ENCODE measurements around the gene TLE1.
"Not testable (repeated sequence)": the region's sequence is repeated elsewhere in the genome, so short reads cannot be mapped to it uniquely, and the experiment has no call there.

Gene TLE1

DNA sequence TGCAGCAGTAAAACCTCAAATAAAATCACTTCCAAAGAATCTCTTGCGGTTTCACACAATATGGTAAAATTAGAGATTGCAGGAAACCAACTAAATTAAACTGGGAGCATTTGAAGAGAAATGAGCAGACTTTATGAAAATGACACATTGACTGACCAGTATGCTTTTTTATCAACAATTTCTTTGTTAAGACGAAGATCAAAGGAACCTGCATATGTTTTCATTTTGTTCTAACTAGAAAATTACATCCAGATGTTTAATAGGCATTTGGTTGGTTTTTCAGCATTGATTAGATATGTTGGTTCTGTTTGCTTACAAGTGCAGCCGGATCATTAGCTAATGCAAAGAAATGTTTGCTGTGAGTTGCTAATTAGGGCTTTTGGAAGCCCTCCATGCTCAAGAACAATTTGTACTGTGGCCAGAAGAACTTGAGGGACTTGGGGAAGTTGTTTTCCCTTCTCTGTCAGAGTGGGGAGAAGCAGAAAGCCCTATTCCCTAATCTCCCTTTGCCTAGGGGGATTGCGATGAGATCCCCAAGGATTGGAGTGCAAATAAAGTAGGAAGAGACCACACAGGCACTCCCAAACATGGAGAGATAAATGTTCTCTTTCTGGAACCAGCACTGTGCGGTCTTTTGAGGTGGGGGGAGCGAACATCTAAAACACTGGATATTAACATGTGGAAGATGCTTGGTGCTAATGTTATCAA, 4.5 kb upstream of the TLE1 start:
- no peak for TF ChIP-seq POLR2A (IDR thresholded peaks at IDR 0.05; ENCODE audit: low read length)
- TF ChIP-seq GATA1 (IDR thresholded peaks at IDR 0.05; ENCODE audit: low read depth, low read length), result no peak
- no peak for DNase-seq

- no peak for TF ChIP-seq POLR2A (IDR thresholded peaks at IDR 0.05; ENCODE audit: low read length)
- no peak for TF ChIP-seq GATA1 (IDR thresholded peaks at IDR 0.05; ENCODE audit: low read depth, low read length)
- DNase-seq, result peak; percentile 45 to 53
Observed at GRCh38 chr9:81690251-81690851, 1.0 kb upstream of the TLE1 start.

DNA sequence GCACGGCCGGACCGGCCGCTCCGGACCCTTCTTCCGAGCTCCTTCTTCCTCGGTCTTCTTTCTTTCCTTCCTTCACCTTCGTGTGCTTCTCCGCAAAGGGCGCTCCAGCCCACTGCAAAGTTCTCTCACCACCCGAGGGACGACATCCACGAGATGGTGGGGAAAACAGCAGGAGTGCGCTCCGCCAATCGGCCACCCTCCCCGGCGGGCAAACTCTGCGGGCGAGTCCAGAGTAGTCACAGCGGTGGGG, 329 bp downstream of the TLE1 start:
- DNase-seq, result not testable (repeated sequence)

- DNase-seq, result peak; percentile 64 to 78
Observed at GRCh38 chr9:81688262-81689092, 870 bp downstream of the TLE1 start.

DNA sequence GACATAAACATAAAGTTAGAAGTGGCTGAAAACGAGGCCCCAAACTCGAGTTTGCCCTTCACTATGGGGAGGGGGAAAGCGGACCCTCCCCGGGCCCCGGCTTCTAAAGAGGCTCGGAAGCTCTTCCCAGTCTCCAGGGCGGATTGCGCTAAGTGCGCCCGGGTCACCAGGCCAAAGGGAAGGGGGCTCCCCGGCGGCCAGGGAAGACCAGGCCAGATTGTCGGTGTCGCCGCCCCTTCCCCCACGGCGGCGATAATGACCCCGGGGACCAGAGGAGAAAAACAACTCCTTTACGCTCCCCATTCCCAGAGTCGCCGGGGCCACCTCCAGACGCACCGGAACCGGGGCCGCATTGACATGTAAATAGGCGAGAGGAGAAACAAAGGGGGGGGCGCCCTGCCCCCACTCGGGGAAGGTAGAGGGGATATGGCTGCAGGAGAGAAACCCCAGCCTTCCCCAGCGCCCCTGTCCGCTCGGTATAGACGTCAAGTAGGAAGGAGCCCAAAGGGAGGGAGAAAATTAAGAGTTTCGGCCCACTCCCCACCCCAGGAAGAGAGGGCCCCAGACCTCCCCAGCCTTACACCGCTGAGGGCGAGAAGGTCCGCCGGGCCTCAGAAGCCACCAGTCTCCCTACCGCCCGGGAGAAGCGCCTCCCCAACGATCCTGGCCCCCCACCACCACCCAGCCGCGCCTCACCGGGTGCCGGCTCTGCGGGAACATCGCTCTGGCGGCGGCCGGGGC, 1.7 kb downstream of the TLE1 start:
- TF ChIP-seq POLR2A (IDR thresholded peaks at IDR 0.05; ENCODE audit: low read length), result no peak
- TF ChIP-seq GATA1 (IDR thresholded peaks at IDR 0.05; ENCODE audit: low read depth, low read length), result no peak
- peak; percentile 59 to 62 for DNase-seq

DNA sequence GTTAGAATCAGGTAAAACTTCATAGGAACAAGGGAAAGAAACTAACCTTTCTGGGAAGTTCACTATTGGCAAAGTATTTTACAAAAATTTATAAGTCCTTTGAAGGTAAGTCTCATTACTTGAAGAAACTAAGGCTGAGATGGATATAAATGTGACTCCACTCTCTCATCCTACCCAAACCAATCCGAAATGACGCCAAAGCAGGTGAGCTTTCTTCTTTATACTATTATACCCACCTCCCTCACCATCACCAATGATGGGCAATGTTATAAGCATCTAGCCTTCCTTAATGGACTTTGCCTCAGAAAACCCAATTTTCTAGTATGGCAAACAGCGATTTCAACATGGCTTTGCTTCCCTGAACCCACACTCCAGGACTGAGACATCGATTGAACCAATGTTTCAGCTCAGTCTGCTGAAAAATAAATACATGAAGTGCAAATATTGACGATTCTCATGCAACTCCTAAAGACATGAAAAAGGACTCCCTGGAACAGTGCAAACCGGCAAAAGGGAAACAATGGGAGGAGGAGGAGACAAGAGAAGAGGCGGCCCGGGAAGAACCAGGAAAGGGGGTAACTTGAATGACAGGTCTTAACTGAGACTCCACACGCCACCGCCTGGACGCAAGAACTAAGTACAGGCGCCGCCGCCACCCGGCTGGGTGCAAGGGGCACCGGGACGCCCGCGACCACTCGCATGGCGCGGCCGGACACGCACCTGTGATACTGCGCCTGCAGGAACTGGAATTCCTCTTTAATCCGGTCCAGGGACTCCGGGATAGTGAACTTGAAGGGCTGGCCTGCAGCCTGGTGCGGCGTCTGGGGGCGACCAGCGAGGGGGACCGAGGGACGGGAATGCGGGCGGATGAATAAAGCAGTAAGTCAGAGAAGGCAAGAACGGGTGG, 2.5 kb downstream of the TLE1 start:
- TF ChIP-seq GATA1 (IDR thresholded peaks at IDR 0.05; ENCODE audit: low read depth, low read length) (no peak), POLR2A (IDR thresholded peaks at IDR 0.05; ENCODE audit: low read length) (no peak)
- DNase-seq, result peak; percentile 72 to 79

DNA sequence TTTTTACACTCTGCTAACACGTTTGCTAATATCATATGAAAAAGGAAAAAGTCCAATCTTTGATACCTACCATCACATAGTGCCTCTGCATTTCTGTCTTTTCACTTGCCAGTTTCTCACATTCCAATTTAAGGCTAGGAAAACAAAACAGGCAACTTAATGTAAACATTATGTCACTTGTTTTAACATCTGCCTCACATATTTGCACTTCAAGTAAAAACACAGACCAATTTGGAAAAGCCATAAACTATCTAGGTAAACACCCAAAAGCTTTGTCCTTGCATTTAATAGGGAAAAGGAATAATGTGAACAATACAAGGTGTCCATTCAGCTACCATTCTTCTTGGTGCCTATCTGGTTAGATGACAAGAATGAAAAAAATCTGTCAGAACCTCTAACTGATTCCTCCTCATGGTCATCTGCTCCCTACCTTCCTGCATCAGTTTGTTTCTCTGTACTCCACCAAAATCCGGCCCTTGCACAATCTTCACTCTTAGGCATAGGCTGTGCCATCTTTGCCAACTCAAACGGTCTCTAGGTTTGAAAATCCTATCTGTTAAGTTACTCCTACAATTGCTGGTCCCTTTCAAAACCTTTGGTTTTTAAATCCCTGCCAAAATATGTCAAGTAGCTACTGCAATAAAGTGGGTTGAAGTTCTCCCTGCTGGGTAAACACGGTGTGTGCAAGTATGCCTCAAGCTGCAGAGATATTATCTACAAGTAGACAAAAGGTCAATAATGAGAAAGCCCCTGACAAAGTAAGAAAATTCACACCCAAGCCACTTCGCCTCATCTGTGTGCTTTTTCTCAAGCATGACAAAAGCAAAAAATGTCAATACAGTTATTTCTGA, 3.4 kb downstream of the TLE1 start:
- TF ChIP-seq POLR2A (IDR thresholded peaks at IDR 0.05; ENCODE audit: low read length) (no peak), GATA1 (IDR thresholded peaks at IDR 0.05; ENCODE audit: low read depth, low read length) (no peak)

GRCh38 chr9:81684635-81685034, 4.7 kb downstream of the TLE1 start:
- TF ChIP-seq GATA1 (IDR thresholded peaks at IDR 0.05; ENCODE audit: low read depth, low read length), result no peak
- TF ChIP-seq POLR2A (IDR thresholded peaks at IDR 0.05; ENCODE audit: low read length), result no peak
- no peak for DNase-seq

More for the DNA sequence above, 3.4 kb downstream of the TLE1 start:
- peak; percentile 26 to 43 for DNase-seq

DNA sequence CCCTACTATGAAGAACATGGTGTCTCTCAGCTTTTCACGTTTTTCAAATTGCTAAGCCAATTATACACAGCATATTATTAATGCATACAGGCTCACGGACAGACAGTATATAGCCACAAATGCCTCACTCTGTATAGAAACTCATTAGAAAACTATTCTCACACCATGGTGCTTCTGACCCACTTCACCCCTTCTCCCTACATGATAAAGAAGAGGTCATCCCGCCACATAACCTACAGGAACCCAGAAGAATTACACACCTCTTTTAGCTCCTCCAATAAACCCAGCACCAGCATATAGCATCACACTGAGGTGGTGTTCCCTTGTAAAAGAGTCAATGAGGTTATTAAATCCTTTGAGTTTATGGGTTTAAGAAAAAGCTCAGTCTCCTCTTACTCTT, 5.6 kb downstream of the TLE1 start:
- no peak for TF ChIP-seq GATA1 (IDR thresholded peaks at IDR 0.05; ENCODE audit: low read depth, low read length)
- TF ChIP-seq POLR2A (IDR thresholded peaks at IDR 0.05; ENCODE audit: low read length), result no peak
- DNase-seq, result peak in 1 of 2 experiments; percentile 4

GRCh38 chr9:81683238-81683637, 6.1 kb downstream of the TLE1 start:
- no peak for DNase-seq
- TF ChIP-seq GATA1 (IDR thresholded peaks at IDR 0.05; ENCODE audit: low read depth, low read length) (no peak), POLR2A (IDR thresholded peaks at IDR 0.05; ENCODE audit: low read length) (no peak)

- DNase-seq, result no peak
- no peak for TF ChIP-seq GATA1 (IDR thresholded peaks at IDR 0.05; ENCODE audit: low read depth, low read length)
- no peak for TF ChIP-seq POLR2A (IDR thresholded peaks at IDR 0.05; ENCODE audit: low read length)
Observed at GRCh38 chr9:81682797-81683196, 6.5 kb downstream of the TLE1 start.

DNA sequence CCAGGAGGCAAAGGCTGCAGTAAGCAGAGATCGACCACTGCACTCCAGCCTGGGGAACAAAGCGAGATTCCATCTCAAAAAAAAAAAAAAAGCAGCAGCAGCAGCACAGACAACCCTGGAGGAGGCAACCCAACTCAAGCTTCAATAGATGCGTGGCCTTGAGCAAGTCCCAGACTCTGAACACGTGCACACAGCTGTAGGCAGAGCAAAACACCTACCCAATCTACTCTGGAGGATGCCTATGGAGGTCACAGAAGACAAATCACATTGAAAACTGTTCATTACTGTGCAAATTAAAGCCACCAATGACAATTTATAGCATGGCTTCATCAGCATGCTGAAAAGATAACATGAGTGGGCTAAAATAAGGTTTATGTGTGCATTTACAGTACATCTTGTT, 7.2 kb downstream of the TLE1 start:
- DNase-seq, result no peak
- TF ChIP-seq POLR2A (IDR thresholded peaks at IDR 0.05; ENCODE audit: low read length) (no peak), GATA1 (IDR thresholded peaks at IDR 0.05; ENCODE audit: low read depth, low read length) (no peak)

- no peak for DNase-seq
- TF ChIP-seq POLR2A (IDR thresholded peaks at IDR 0.05; ENCODE audit: low read length) (no peak), GATA1 (IDR thresholded peaks at IDR 0.05; ENCODE audit: low read depth, low read length) (no peak)
Observed at GRCh38 chr9:81680506-81680905, 8.8 kb downstream of the TLE1 start.

Measured in erythroblast (primary cell).